Thoracic aorta (tissue), 2 donors: Measurements from ENCODE around the gene TAOK2. TPM values are rescaled to one million over a fixed set of nuclear protein-coding genes. Genes with fewer than 3 reads are reported as not detected.

ENCODE experiments used
- ATAC-seq: fragments of 150-250 bp; one replicate; pipeline ENCODE4 v1.8.0; 2017; ENCODE audit warnings: low read depth; ENCODE audit not compliant: insufficient number of reproducible peaks, low FRiP score
- DNase-seq: peaks from one replicate; pipeline ENCODE4 v3.0.0-alpha.2; 2020; ENCODE audit warnings: low spot score
- H3K27ac ChIP-seq, 2 donors: fragments of 200-600 bp; sonication (generic); 1 replicate in 1 of 2; 2 replicates in 1 of 2; pipeline ENCODE4 v1.5.1; 2016; ENCODE audit warnings: mild to moderate bottlenecking in 2 of 2, moderate library complexity in 2 of 2
- H3K27me3 ChIP-seq: fragments of 200-600 bp; sonication (generic); replicated peaks from 2 replicates; pipeline ENCODE4 v1.6.0; 2016; ENCODE audit warnings: mild to moderate bottlenecking; ENCODE audit not compliant: insufficient read depth
- H3K36me3 ChIP-seq: fragments of 200-600 bp; sonication (generic); one replicate; pipeline ENCODE4 v1.5.1; 2016
- H3K4me1 ChIP-seq, 2 donors: fragments of 200-600 bp; sonication (generic); 1 replicate in 1 of 2; 2 replicates in 1 of 2; pipeline versions ENCODE4 v1.5.1 to v1.6.0; 2016; ENCODE audit warnings: low read depth in 2 of 2, mild to moderate bottlenecking in 1 of 2; ENCODE audit not compliant: control insufficient read depth in 1 of 2
- H3K4me3 ChIP-seq: fragments of 200-600 bp; sonication (generic); 2 replicates; pipeline ENCODE4 v1.5.1; 2016; ENCODE audit warnings: mild to moderate bottlenecking
- H3K9me3 ChIP-seq: fragments of 200-600 bp; sonication (generic); 2 replicates; pipeline ENCODE4 v1.5.1; 2016
- total RNA-seq, 2 donors: library from RNA; depleted of rRNA; stranded (reverse); fragments of >200 nt; gene quantifications; one replicate each; pipeline versions ENCODE4 v1.1.0 to v1.2.3, GENCODE V29; 2016
- TF ChIP-seq, protein P1 (sequence below): fragments of 200-600 bp; sonication (generic); IDR thresholded peaks from one replicate; pipeline ENCODE4 v1.5.1; 2019; ENCODE audit warnings: antibody characterized with exemption

The TAOK2 gene
- total RNA-seq, 2 donors from 2014 or later = 54.6 to 55.0 TPM

DNA sequence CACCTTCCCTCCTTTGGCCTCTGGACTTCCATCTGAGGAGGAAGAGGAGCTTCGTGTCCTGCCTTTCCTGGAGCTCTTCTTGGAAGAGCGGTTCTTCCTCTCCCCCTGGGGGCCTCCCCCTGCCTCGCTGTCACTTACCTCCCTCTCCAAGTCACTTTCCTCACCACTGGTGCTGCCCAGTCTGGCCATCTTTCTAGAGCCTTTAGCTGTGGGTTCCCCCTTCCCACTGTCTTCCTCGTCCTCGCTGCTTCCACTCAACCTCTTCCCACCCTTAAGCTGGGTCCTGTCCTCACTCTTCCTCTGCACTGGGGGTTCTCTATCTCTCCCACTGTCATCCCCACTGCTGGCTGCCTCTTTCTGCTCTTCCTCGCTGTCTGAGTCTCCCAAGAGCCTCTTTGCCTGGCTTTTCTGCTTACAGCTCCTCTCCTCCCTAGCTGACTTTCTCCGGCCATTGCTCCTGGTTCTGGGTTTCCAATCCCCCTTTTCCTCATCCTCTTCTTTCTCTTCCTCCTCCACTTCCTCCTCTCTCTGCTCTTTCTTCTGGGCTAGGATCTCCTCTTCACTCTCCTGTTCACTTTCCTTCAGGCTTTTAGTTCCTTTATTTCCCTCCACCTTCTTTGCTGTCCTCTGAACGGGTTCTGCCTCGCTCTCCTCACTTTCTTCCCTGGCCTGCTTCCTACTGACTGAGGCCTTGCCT is 20.4 kb downstream of the TAOK2 start:
- H3K4me3 ChIP-seq = peak overlapping the region; percentile 86
- TF ChIP-seq, protein P1, sequence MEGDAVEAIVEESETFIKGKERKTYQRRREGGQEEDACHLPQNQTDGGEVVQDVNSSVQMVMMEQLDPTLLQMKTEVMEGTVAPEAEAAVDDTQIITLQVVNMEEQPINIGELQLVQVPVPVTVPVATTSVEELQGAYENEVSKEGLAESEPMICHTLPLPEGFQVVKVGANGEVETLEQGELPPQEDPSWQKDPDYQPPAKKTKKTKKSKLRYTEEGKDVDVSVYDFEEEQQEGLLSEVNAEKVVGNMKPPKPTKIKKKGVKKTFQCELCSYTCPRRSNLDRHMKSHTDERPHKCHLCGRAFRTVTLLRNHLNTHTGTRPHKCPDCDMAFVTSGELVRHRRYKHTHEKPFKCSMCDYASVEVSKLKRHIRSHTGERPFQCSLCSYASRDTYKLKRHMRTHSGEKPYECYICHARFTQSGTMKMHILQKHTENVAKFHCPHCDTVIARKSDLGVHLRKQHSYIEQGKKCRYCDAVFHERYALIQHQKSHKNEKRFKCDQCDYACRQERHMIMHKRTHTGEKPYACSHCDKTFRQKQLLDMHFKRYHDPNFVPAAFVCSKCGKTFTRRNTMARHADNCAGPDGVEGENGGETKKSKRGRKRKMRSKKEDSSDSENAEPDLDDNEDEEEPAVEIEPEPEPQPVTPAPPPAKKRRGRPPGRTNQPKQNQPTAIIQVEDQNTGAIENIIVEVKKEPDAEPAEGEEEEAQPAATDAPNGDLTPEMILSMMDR = no peak
- H3K27ac ChIP-seq = peak overlapping the region in 1 of 2 donors; percentile 89
- ATAC-seq = no peak
- H3K4me1 ChIP-seq = peaks cover 12 to 20% of the 10 kb centered on the region in 2 donors
- DNase-seq = no peak
- H3K36me3 ChIP-seq = peaks cover 22% of the 10 kb centered on the region
- H3K27me3 ChIP-seq = no peaks in the 10 kb centered on the region
- no peaks in the 10 kb centered on the region for H3K9me3 ChIP-seq

DNA sequence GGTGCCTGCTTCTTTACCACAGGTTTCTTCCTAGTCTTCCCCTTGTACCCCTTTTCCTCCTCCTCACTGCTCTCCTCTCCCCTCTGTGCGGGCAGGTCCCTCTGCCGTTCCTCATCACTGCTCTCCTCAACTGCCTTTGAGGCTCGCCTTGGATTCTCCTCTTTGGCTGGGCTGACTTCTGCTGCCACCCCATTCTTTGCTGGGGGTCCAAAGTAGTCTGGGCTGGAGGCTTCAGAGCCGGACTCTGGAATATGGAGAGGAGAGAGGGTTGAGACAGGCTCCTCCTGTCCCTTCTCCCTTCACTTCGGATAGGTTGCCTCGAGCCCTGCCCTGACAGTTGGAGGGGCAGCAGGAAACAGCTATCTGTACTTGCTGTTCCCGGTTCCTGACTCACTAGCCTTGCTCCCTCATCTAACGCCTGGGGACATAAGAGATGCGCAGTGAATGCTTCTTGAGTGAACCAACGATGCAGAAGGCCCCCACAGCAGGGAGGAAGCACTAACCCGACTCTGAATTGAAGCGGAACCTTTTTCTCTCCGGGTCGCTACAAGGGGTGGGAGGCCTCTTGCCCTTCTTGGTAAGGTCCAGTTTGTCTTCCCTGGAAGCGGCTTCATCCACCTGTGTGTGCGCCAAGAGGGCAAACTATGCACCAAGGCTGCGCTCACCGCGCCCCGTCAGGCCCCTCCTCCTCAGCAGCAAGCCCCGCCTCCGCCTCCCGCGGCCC is 21.1 kb downstream of the TAOK2 start:
- H3K4me3 ChIP-seq = peak overlapping the region; percentile 86
- peak overlapping the region; percentile 89 to 96 for H3K27ac ChIP-seq
- peaks cover 16% of the 10 kb centered on the region for H3K36me3 ChIP-seq
- no peak for ATAC-seq
- H3K9me3 ChIP-seq = no peaks in the 10 kb centered on the region
- no peaks in the 10 kb centered on the region for H3K27me3 ChIP-seq
- TF ChIP-seq, protein P1 = no peak
- DNase-seq = no peak
- peaks cover 12 to 20% of the 10 kb centered on the region in 2 donors for H3K4me1 ChIP-seq

DNA sequence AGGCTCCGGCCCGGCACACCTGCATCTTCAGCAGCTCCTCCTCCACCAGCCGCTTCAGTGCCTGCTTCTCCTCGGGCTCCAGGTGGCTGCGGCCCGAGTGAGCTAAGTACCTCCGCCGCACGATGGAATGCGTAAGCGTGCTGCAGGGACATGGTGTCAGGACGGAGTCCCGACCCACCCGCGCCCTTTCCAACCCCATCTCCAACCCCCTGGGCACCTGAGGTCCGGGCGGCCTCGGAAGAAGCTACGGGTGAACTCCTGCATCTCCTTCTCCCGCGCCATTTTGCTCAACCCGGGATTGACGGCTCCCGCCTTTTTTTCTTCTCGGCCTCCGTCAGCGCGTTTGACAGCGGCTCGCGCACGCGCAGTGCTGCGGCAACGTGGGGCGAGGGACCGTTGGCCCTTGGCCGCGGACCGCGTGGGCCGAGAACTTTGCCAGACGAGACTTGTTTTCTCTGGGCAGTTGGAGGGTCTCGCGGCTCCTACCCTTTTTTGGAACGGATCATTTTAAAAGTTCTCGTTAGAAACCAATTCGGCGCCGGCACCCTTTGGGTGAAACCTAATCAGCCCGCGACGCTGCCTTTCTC is 21.7 kb downstream of the TAOK2 start, which contains the start of gene HIRIP3:
Gene HIRIP3, minus strand, starts transcription at position 294 of the 587 bp plus-strand sequence. Its CDS starts 12 bp downstream, at position 282.
- ATAC-seq = peak; percentile 57
- Histone ChIP-seq H3K27me3 (no peaks in the 10 kb centered on the region), H3K36me3 (peaks cover 16% of the 10 kb centered on the region), H3K9me3 (no peaks in the 10 kb centered on the region), H3K4me3 (peak within 1 kb of the TSS; percentile 86), H3K4me1 (peaks cover 12 to 20% of the 10 kb centered on the region in 2 donors), H3K27ac (peak within 1 kb of the TSS; percentile 89 to 96)
- DNase-seq = peak; percentile 47
- TF ChIP-seq, protein P1 = no peak

DNA sequence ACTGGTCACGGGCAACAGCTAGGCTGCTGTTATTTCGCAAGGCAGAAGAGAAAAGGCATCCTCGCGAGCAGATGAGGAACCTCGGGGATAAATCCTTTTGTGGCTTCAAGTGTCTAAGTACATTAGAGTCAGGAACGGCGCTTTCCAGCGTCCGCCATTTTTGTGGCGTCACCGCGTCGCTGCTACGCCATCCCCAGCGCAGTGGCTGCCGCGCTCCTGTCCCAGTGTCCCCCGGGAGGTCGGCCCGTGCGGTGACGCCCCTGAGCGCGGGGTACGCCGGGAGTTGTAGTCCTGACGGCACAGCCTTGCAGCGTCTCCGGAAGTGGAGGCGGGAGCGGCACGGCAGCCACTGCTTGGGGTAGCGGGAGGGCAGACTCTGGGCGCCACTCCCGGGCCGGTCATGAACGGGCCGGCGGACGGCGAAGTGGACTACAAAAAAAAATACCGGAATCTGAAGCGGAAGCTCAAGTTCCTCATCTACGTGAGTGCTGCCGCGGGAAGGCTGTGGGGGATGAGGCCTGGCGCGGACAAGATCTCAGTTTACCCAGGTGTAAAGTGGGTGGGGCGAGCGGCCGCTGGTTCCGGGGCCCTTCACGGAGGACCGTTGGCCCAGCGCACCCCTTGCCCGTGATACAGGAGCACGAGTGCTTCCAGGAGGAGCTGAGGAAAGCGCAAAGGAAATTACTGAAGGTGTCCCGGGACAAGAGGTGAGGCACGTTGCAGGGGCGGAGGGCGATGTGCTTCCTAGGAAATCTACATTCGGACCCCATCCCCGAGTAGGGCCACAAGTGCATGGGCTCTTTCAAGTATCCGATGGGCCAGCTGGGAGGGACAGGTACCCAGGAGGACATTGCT is 22.5 kb downstream of the TAOK2 start, which contains the start of gene INO80E:
Gene INO80E, plus strand, starts transcription at position 331 of the 855 bp plus-strand sequence. Its CDS starts 70 bp downstream, at position 401.
- Histone ChIP-seq H3K9me3 (no peaks in the 10 kb centered on the region), H3K27ac (peak within 1 kb of the TSS; percentile 89 to 96), H3K36me3 (peaks cover 14% of the 10 kb centered on the region), H3K4me1 (peaks cover 12 to 20% of the 10 kb centered on the region in 2 donors), H3K27me3 (no peaks in the 10 kb centered on the region), H3K4me3 (peak within 1 kb of the TSS; percentile 86)
- TF ChIP-seq, protein P1 = no peak
- peak; percentile 92 for DNase-seq
- peak; percentile 82 for ATAC-seq
